HEK293 (cell line): Measurements from ENCODE around the gene RRBP1.

Experiments used
- CTCF ChIA-PET: fragments of 350-600 bp; formaldehyde crosslinking; extraction: SDS; loops from one replicate; lab custom pipeline; 2021; ENCODE audit warnings: antibody characterized with exemption; lab: Yijun Ruan, JAX
- POLR2A ChIA-PET: fragments of 300-600 bp; formaldehyde crosslinking; extraction: SDS; loops from one replicate; lab custom pipeline; 2020; ENCODE audit warnings: antibody characterized with exemption, inconsistent platforms; lab: Yijun Ruan, JAX
- H3K27ac ChIP-seq: fragments of 200-500 bp; sonication (Bioruptor generic); 2 replicates; pipeline ENCODE4 v1.5.1; 2014; ENCODE audit warnings: low read depth, low read length, control low read depth, inconsistent platforms; ENCODE audit errors: extremely low read depth
- H3K36me3 ChIP-seq, 2 experiments: fragments of 200-500 bp in 1 of 2; sonication (Bioruptor generic) in 1 of 2; 1 replicate in 1 of 2; 2 replicates in 1 of 2; pipeline ENCODE4 v1.5.1; 2014 to 2017; ENCODE audit warnings: inconsistent platforms in 2 of 2, low read length in 2 of 2; ENCODE audit not compliant: control insufficient read depth in 2 of 2, insufficient read depth in 1 of 2
- H3K4me1 ChIP-seq: fragments of 200-500 bp; sonication (Bioruptor generic); 2 replicates; pipeline ENCODE4 v1.5.1; 2014; ENCODE audit warnings: mild to moderate bottlenecking, low read length, inconsistent platforms; ENCODE audit not compliant: control insufficient read depth, insufficient read depth
- H3K4me3 ChIP-seq: 2 replicates; pipeline ENCODE4 v1.5.1; 2011; ENCODE audit warnings: low read depth, mild to moderate bottlenecking, control low read depth, low read length, moderate library complexity
- H3K9me3 ChIP-seq: fragments of 200-500 bp; sonication (Bioruptor generic); 2 replicates; pipeline ENCODE4 v1.5.1; 2014; ENCODE audit warnings: low read depth, low read length, inconsistent platforms; ENCODE audit not compliant: control insufficient read depth, insufficient read depth
- GLIS1 ChIP-seq: fragments of 450-650 bp; formaldehyde crosslinking; IDR thresholded peaks from 2 replicates; pipeline ENCODE4 v1.5.1; 2016; ENCODE audit warnings: missing biosample characterization, missing genetic modification characterization
- HOXA7 ChIP-seq: sonication (generic); formaldehyde crosslinking; IDR thresholded peaks from 2 replicates; pipeline ENCODE4 v1.8.1; 2022; ENCODE audit warnings: missing genetic modification reagents, borderline replicate concordance
- HOXD13 ChIP-seq: sonication (generic); formaldehyde crosslinking; IDR thresholded peaks from 2 replicates; pipeline ENCODE4 v1.8.0; 2022; ENCODE audit warnings: missing genetic modification reagents, borderline replicate concordance
- MEIS1 ChIP-seq: sonication (generic); formaldehyde crosslinking; IDR thresholded peaks from 2 replicates; pipeline ENCODE4 v1.8.1; 2022; ENCODE audit warnings: missing genetic modification reagents, mild to moderate bottlenecking, borderline replicate concordance
- PATZ1 ChIP-seq: fragments of 450-650 bp; formaldehyde crosslinking; IDR thresholded peaks from 2 replicates; pipeline ENCODE4 v1.5.1; 2016; ENCODE audit warnings: missing biosample characterization, missing genetic modification characterization
- PRDM1 ChIP-seq: fragments of 450-650 bp; formaldehyde crosslinking; IDR thresholded peaks from 2 replicates; pipeline ENCODE4; 2016; ENCODE audit warnings: missing biosample characterization, missing genetic modification characterization
- PRDM10 ChIP-seq: fragments of 450-650 bp; formaldehyde crosslinking; IDR thresholded peaks from 2 replicates; pipeline ENCODE4 v1.5.1; 2016; ENCODE audit warnings: missing biosample characterization, missing genetic modification characterization
- RBAK ChIP-seq: fragments of 450-650 bp; formaldehyde crosslinking; IDR thresholded peaks from 2 replicates; pipeline ENCODE4 v1.5.1; 2016; ENCODE audit warnings: missing biosample characterization, missing genetic modification characterization
- TSHZ1 ChIP-seq: fragments of 450-650 bp; formaldehyde crosslinking; IDR thresholded peaks from 2 replicates; pipeline ENCODE4 v1.5.1; 2016; ENCODE audit warnings: missing biosample characterization, missing genetic modification characterization, borderline replicate concordance
- ZFP69B ChIP-seq: fragments of 450-650 bp; formaldehyde crosslinking; IDR thresholded peaks from 2 replicates; pipeline ENCODE4 v1.5.1; 2016; ENCODE audit warnings: missing biosample characterization, missing genetic modification characterization
- ZIC2 ChIP-seq: fragments of 450-650 bp; formaldehyde crosslinking; IDR thresholded peaks from 2 replicates; pipeline ENCODE4 v1.5.1; 2016; ENCODE audit warnings: missing biosample characterization, missing genetic modification characterization
- ZNF394 ChIP-seq: fragments of 450-650 bp; formaldehyde crosslinking; IDR thresholded peaks from 2 replicates; pipeline ENCODE4 v1.5.1; 2016; ENCODE audit warnings: missing biosample characterization, missing genetic modification characterization, mild to moderate bottlenecking, moderate library complexity, borderline replicate concordance
- ZNF529 ChIP-seq: fragments of 450-650 bp; formaldehyde crosslinking; IDR thresholded peaks from 2 replicates; pipeline ENCODE4 v1.5.1; 2017; ENCODE audit warnings: missing genetic modification characterization, missing biosample characterization; ENCODE audit not compliant: insufficient replicate concordance
- ZNF580 ChIP-seq: fragments of 450-650 bp; formaldehyde crosslinking; IDR thresholded peaks from 2 replicates; pipeline ENCODE4 v1.5.1; 2016; ENCODE audit warnings: missing biosample characterization, missing genetic modification characterization
- ZNF623 ChIP-seq: fragments of 450-650 bp; formaldehyde crosslinking; IDR thresholded peaks from 2 replicates; pipeline ENCODE4 v1.5.1; 2016; ENCODE audit warnings: missing biosample characterization, missing genetic modification characterization
- ZNF704 ChIP-seq: fragments of 450-650 bp; formaldehyde crosslinking; IDR thresholded peaks from 2 replicates; pipeline ENCODE4 v1.5.1; 2016; ENCODE audit warnings: missing biosample characterization, missing genetic modification characterization
- ZNF830 ChIP-seq: fragments of 450-650 bp; IDR thresholded peaks from 2 replicates; pipeline ENCODE4 v1.5.0; 2018; ENCODE audit warnings: missing biosample characterization, missing genetic modification characterization, low read depth, mild to moderate bottlenecking, moderate library complexity

Gene RRBP1

GRCh38 chr20:17676378-17676759, 5.7 kb downstream of the RRBP1 start (continued):
- no peak for TF ChIP-seq PRDM10 (tag by site-specific recombination)
- no peak for TF ChIP-seq TSHZ1 (tag by site-specific recombination)
- no peak for TF ChIP-seq MEIS1
- no peak for TF ChIP-seq ZNF623 (tag by site-specific recombination)
- no peak for TF ChIP-seq ZNF580
- TF ChIP-seq RBAK (tag by site-specific recombination) = no peak
- TF ChIP-seq ZNF704 (tag by site-specific recombination) = no peak

GRCh38 chr20:17675519-17676377, 6.3 kb downstream of the RRBP1 start:
- Histone ChIP-seq H3K4me1 (peaks cover 5% of the 10 kb centered on the region; the same call in 1 of the 2 replicates), H3K4me3 (no peak overlapping the region), H3K36me3 (peaks cover 0 to 49% of the 10 kb centered on the region in 2 experiments; a peak in 2 of 3 replicates), H3K9me3 (no peaks in the 10 kb centered on the region), H3K27ac (no peak overlapping the region)
- CTCF ChIA-PET = no interaction called here
- POLR2A ChIA-PET = interaction anchor here (0.6 kb wide), 1 partner anchor 63 kb away, joined by 4 read pairs; no protein-coding TSS in a partner anchor
- TF ChIP-seq HOXD13 (CRISPR knock-in tag) = no peak
- TF ChIP-seq HOXA7 (CRISPR knock-in tag) = no peak
- no peak for TF ChIP-seq PATZ1 (tag by site-specific recombination)
- no peak for TF ChIP-seq ZNF394
- no peak for TF ChIP-seq ZNF830 (tag by site-specific recombination)
- TF ChIP-seq GLIS1 (tag by site-specific recombination) = no peak
- TF ChIP-seq ZNF529 (tag by site-specific recombination) = no peak
- TF ChIP-seq PRDM1 (tag by site-specific recombination) = no peak
- no peak for TF ChIP-seq ZFP69B (tag by site-specific recombination)
- no peak for TF ChIP-seq ZIC2 (tag by site-specific recombination)
